GM06990 (cell line): ENCODE data around the gene INO80E.

ENCODE experiments used
- DNase-seq: peaks from one replicate; pipeline ENCODE4 v3.0.0-alpha.2; 2011; ENCODE audit not compliant: insufficient read length; ENCODE audit errors: extremely low read depth
- H3K27me3 ChIP-seq: replicated peaks from 2 replicates; pipeline ENCODE4 v1.6.0; 2011; ENCODE audit warnings: low read length; ENCODE audit not compliant: control insufficient read depth, insufficient read depth
- H3K36me3 ChIP-seq: 2 replicates; pipeline ENCODE4 v1.5.1; 2011; ENCODE audit warnings: low read length; ENCODE audit not compliant: control insufficient read depth, insufficient read depth
- H3K4me3 ChIP-seq: replicated peaks from 2 replicates; pipeline ENCODE4 v1.5.1; 2011; ENCODE audit warnings: low read depth, mild to moderate bottlenecking, control low read depth, low read length
- TF ChIP-seq, protein P1 (sequence below): IDR thresholded peaks from 2 replicates; pipeline ENCODE4 v1.5.1; 2011; ENCODE audit warnings: low read length, control low read depth, mild to moderate bottlenecking, inconsistent platforms; ENCODE audit not compliant: insufficient read depth, poor library complexity, severe bottlenecking

INO80E gene

GRCh38 chr16:30046588-30046987 is 50.5 kb downstream of the INO80E start:
- DNase-seq: no peak
- Histone ChIP-seq H3K4me3 (no peak overlapping the region), H3K36me3 (no peaks in the 10 kb centered on the region), H3K27me3 (no peaks in the 10 kb centered on the region)
- TF ChIP-seq, protein P1, sequence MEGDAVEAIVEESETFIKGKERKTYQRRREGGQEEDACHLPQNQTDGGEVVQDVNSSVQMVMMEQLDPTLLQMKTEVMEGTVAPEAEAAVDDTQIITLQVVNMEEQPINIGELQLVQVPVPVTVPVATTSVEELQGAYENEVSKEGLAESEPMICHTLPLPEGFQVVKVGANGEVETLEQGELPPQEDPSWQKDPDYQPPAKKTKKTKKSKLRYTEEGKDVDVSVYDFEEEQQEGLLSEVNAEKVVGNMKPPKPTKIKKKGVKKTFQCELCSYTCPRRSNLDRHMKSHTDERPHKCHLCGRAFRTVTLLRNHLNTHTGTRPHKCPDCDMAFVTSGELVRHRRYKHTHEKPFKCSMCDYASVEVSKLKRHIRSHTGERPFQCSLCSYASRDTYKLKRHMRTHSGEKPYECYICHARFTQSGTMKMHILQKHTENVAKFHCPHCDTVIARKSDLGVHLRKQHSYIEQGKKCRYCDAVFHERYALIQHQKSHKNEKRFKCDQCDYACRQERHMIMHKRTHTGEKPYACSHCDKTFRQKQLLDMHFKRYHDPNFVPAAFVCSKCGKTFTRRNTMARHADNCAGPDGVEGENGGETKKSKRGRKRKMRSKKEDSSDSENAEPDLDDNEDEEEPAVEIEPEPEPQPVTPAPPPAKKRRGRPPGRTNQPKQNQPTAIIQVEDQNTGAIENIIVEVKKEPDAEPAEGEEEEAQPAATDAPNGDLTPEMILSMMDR: no peak

GRCh38 chr16:30049871-30050270 is 53.8 kb downstream of the INO80E start:
- H3K36me3 ChIP-seq: no peaks in the 10 kb centered on the region
- H3K4me3 ChIP-seq: no peak overlapping the region
- TF ChIP-seq, protein P1: no peak
- DNase-seq: no peak
- no peaks in the 10 kb centered on the region for H3K27me3 ChIP-seq

DNA sequence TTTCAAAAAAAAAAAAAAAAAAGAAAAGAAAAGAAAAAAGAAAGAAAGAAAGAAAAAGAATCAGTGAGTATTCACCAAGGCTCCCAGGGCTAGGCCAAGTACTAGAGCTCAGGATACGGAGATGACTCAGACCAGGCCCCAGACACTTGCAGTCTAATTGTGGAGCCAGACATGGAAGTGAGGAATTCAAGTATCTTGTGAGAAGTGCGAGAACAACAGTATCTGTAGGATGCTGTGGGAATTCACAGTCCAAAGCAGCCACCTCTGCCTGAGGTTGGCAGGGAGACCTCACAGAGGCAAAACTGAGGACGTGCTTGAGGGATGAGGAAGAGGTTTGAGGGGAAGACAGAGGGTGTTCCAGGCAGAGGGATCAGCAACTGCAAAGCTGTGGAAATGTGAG is 55.5 kb downstream of the INO80E start:
- no peak for DNase-seq
- Histone ChIP-seq H3K4me3 (no peak overlapping the region), H3K36me3 (no peaks in the 10 kb centered on the region), H3K27me3 (no peaks in the 10 kb centered on the region)
- TF ChIP-seq, protein P1: no peak

- TF ChIP-seq, protein P1: no peak
- Histone ChIP-seq H3K36me3 (no peaks in the 10 kb centered on the region), H3K27me3 (no peaks in the 10 kb centered on the region), H3K4me3 (peak overlapping the region; percentile 71)
- DNase-seq: peak; percentile 94
Measured at GRCh38 chr16:30052671-30053372, 56.8 kb downstream of the INO80E start.

DNA sequence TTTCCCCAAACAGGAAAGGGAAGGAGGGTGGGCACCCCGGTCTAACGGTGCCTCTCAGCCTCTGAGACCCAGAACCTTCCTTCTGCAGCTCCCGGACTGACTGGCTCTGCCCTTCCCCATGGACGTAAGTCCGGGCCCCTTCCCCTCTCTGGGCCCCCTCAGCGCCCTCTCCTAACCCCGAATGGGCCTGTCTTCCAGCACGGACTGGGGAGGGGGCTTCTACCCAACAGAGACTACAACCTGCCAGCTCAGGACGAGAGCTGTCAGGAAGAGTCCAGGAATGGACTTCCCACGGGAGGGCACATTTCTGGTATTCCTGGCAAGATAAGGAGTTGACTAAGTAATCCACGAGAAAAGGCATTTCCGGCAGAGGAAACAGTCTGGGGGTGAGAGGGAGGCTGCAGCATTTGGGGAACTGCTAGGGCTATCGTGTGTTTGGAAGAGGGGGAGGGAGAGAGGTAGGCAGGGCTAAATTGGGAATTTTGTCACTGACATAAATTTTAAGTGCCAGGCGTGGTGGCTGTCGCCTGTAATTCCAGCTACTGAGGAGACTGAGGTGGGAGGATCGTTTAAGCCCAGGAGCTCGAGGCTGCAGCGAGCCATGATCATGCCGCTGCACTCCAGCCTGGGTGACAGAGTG is 57.5 kb downstream of the INO80E start:
- Histone ChIP-seq H3K4me3 (peak overlapping the region; percentile 71), H3K36me3 (no peaks in the 10 kb centered on the region), H3K27me3 (no peaks in the 10 kb centered on the region)
- DNase-seq: no peak
- TF ChIP-seq, protein P1: no peak
